Muscle layer of duodenum (tissue), 2 donors: ENCODE results near the gene LCP2.

Experiments used
- H3K27ac ChIP-seq: one replicate; pipeline ENCODE4 v1.7.0; 2013; ENCODE audit warnings: mild to moderate bottlenecking, low read length
- H3K27me3 ChIP-seq: one replicate; pipeline ENCODE4 v1.7.0; 2013; ENCODE audit warnings: low read depth, mild to moderate bottlenecking, control low read depth, low read length
- H3K36me3 ChIP-seq, 2 donors: one replicate each; pipeline ENCODE4 v1.7.0; 2013; ENCODE audit warnings: low read length in 2 of 2, control low read depth in 1 of 2, mild to moderate bottlenecking in 1 of 2; ENCODE audit not compliant: insufficient read depth in 2 of 2, control insufficient read depth in 1 of 2
- H3K4me1 ChIP-seq, 2 donors: one replicate each; pipeline ENCODE4 v1.7.0; 2013; ENCODE audit warnings: low read length in 2 of 2, mild to moderate bottlenecking in 2 of 2, control low read depth in 1 of 2, moderate library complexity in 1 of 2; ENCODE audit not compliant: insufficient read depth in 2 of 2, control insufficient read depth in 1 of 2
- H3K4me3 ChIP-seq, 2 donors: one replicate each; pipeline ENCODE4 v1.7.0; 2013; ENCODE audit warnings: low read length in 2 of 2, low read depth in 1 of 2, mild to moderate bottlenecking in 1 of 2
- H3K9me3 ChIP-seq, 2 donors: one replicate each; pipeline ENCODE4 v1.7.0; 2013; ENCODE audit warnings: low read length in 2 of 2, control low read depth in 1 of 2, mild to moderate bottlenecking in 1 of 2; ENCODE audit not compliant: control insufficient read depth in 1 of 2
- donor health status: healthy.

The LCP2 gene

DNA sequence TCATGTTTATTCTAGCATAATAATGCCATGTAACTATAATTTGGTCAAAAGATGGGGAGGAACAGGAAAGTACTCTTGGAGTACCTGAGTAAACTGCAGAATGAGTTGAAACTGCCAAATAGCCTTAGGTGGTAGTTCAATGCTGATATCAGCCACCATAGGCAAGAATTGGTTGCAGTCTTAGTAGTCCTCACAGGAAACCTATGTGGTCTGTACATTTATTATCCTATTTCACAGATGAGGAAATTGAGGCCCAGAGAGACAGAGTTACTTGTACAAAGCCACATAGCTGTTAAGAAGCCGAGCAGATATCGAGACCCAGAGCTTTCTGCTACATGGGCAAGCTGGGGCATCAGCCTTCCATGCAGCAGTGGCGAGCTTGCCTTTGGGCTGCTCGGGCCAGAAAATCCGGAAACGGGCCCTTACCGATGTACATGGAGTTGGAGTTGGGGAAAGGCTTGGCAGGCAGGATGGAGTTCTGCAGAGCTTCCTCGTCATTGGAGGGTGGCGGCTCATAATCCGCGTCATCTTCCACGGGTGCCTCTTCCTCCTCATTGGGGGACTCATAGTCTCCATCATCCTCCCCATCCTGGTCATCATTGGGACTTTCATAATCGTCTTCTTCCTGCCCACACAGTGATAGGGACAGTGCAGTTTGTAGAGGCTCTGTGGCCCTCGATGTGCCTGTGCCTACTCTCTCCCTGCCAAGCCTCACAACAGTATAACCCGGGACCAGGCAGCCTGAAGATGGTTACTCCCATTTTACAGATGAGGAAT, 27.1 kb downstream of the LCP2 start:
- Histone ChIP-seq H3K27me3 (no peaks in the 10 kb centered on the region), H3K4me3 (no peak overlapping the region), H3K9me3 (no peaks in the 10 kb centered on the region), H3K4me1 (peaks cover 8 to 13% of the 10 kb centered on the region in 2 donors), H3K27ac (no peak overlapping the region), H3K36me3 (peaks cover 0 to 4% of the 10 kb centered on the region in 2 donors)

GRCh38 chr5:170269579-170269978, 28.0 kb downstream of the LCP2 start:
- H3K4me1 ChIP-seq, result peaks cover 8 to 13% of the 10 kb centered on the region in 2 donors
- peak overlapping the region; percentile 60 for H3K27ac ChIP-seq
- H3K9me3 ChIP-seq, result no peaks in the 10 kb centered on the region
- H3K4me3 ChIP-seq, result no peak overlapping the region
- H3K36me3 ChIP-seq, result no peaks in the 10 kb centered on the region
- no peaks in the 10 kb centered on the region for H3K27me3 ChIP-seq

DNA sequence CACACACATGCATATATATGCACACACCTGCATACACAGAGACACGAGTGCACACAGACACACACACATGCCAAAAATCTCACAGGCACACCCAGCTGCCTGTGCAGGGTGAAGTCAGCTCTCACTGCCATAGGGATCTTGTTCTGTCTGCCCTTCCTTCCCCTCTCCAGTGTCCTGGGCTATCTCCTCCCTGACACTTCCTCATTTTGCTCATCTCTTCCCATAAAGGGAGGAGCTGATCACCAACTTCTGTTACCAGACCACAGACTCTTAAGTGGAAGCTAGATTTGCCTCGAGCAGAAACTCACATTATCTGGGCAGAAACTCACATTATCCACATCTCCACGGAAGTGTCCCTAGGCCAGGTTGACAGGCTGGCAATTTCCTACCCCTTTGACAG, 28.7 kb downstream of the LCP2 start:
- Histone ChIP-seq H3K9me3 (no peaks in the 10 kb centered on the region), H3K4me1 (peaks cover 8 to 13% of the 10 kb centered on the region in 2 donors), H3K27me3 (no peaks in the 10 kb centered on the region), H3K27ac (peak overlapping the region; percentile 60), H3K36me3 (no peaks in the 10 kb centered on the region), H3K4me3 (no peak overlapping the region)

DNA sequence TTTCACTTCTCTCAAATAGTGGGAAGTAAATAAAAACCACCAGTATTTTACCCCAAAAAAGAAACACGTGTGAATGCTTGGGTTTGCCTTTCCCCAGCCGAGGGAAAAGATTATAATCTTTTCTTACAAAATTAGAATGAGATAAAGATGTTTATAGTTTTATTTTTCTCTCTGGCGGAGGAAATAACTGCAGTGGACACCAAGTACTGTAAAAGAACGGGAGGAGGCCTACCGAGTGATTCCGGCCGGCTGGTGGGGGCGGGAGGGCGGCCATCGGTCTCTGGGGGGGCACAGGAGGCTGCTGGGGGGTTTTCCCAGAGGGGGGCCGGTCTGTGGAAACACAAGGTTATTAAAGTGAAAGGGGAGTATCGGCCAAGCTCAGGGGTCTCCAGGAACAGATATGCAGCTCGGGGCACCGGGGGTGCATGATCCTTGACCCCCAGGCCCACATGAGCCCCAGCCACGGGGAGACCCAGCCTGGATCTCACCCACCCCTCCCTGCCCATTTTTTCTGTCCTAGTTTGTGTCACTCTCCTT, 29.4 kb downstream of the LCP2 start:
- H3K27me3 ChIP-seq, result no peaks in the 10 kb centered on the region
- H3K4me1 ChIP-seq, result peaks cover 8 to 13% of the 10 kb centered on the region in 2 donors
- H3K27ac ChIP-seq, result no peak overlapping the region
- H3K4me3 ChIP-seq, result peak overlapping the region in 1 of 2 donors; percentile 32
- H3K9me3 ChIP-seq, result no peaks in the 10 kb centered on the region
- no peaks in the 10 kb centered on the region for H3K36me3 ChIP-seq

- Histone ChIP-seq H3K27ac (no peak overlapping the region), H3K4me1 (peaks cover 8 to 13% of the 10 kb centered on the region in 2 donors), H3K4me3 (peak overlapping the region in 1 of 2 donors; percentile 32)
Observed at GRCh38 chr5:170267431-170268152, 30.0 kb downstream of the LCP2 start.

DNA sequence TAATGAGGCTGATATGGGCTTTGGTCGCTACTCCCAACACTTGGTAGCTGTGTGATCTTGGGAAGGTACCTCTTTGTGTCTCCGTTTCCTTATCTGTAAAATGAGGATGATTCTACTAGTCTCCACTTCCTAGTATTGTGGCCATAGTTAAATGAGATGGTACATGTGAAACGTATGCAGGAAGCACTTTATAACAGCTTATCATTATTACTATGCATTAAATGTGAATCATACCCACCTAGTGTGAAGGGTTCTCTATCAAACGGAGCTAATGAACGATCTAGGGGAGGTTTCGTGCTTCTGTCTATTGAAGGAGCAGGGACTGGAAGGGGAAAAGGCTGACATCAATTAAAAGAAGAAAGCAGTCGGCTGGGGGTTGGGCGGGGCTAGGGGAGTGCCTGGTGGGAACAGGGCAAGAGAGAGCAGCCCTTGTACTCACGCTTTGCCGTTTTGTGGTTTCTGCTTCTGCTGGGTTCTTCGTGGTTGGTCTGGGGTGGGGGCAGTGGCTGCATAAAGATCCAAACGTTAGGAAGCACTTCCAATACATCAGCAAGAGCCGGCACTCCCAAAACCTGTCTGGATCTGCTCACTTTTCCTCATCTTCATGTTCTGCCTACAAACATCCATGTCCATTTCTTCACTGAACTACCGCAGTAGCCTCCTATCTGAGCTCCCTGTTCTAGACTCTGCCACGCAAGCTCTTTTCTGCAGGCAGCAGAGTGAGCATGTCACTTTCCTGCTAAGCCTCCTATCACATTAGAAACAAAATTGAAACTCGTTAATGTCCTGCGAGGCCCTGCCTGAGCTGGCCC, 30.8 kb downstream of the LCP2 start:
- no peaks in the 10 kb centered on the region for H3K27me3 ChIP-seq
- H3K4me1 ChIP-seq, result peaks cover 8 to 13% of the 10 kb centered on the region in 2 donors
- H3K4me3 ChIP-seq, result no peak overlapping the region
- peak overlapping the region; percentile 15 for H3K27ac ChIP-seq
- peaks cover 0 to 6% of the 10 kb centered on the region in 2 donors for H3K36me3 ChIP-seq
- H3K9me3 ChIP-seq, result no peaks in the 10 kb centered on the region

More at GRCh38 chr5:170267431-170268152, 30.0 kb downstream of the LCP2 start:
- peaks cover 0 to 2% of the 10 kb centered on the region in 2 donors for H3K36me3 ChIP-seq
- H3K27me3 ChIP-seq, result no peaks in the 10 kb centered on the region
- H3K9me3 ChIP-seq, result no peaks in the 10 kb centered on the region

DNA sequence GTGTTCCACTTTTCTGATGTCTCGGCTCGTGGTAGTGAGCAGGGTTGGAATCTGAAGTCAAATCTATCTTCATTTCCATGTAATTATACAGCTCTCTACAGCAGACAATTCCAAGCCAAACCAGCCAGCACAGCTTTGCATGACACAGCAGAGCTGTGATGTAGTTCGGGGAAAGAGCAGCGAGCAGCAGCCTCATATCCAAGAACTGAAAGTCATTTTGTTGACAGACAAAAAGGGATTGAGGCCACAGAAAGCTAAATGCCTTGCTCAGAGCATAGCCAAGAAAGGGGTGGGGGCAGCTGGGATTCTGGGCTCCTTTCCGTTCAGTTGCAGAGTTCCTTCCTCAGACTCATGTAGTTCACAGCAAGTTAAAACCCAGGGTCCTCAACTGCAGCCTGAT, 32.1 kb downstream of the LCP2 start:
- Histone ChIP-seq H3K36me3 (peaks cover 0 to 6% of the 10 kb centered on the region in 2 donors), H3K27ac (peak overlapping the region; percentile 15)

GRCh38 chr5:170263906-170264305, 33.7 kb downstream of the LCP2 start:
- peaks cover 0 to 21% of the 10 kb centered on the region in 2 donors for H3K36me3 ChIP-seq
- H3K9me3 ChIP-seq, result no peaks in the 10 kb centered on the region
- no peak overlapping the region for H3K4me3 ChIP-seq
- H3K4me1 ChIP-seq, result peaks cover 6 to 13% of the 10 kb centered on the region in 2 donors
- H3K27me3 ChIP-seq, result no peaks in the 10 kb centered on the region
- H3K27ac ChIP-seq, result no peak overlapping the region

More for the DNA sequence above, 32.1 kb downstream of the LCP2 start:
- no peak overlapping the region for H3K4me3 ChIP-seq
- peaks cover 8 to 13% of the 10 kb centered on the region in 2 donors for H3K4me1 ChIP-seq
- H3K9me3 ChIP-seq, result no peaks in the 10 kb centered on the region
- H3K27me3 ChIP-seq, result no peaks in the 10 kb centered on the region

- no peaks in the 10 kb centered on the region for H3K4me1 ChIP-seq
- H3K27me3 ChIP-seq, result no peaks in the 10 kb centered on the region
- no peak overlapping the region for H3K4me3 ChIP-seq
- H3K27ac ChIP-seq, result no peak overlapping the region
- H3K36me3 ChIP-seq, result peaks cover 0 to 21% of the 10 kb centered on the region in 2 donors
- H3K9me3 ChIP-seq, result no peaks in the 10 kb centered on the region
Observed at GRCh38 chr5:170262061-170263045, 35.2 kb downstream of the LCP2 start.

- Histone ChIP-seq H3K4me1 (no peaks in the 10 kb centered on the region), H3K9me3 (no peaks in the 10 kb centered on the region), H3K4me3 (no peak overlapping the region), H3K27ac (no peak overlapping the region), H3K27me3 (no peaks in the 10 kb centered on the region), H3K36me3 (peaks cover 0 to 22% of the 10 kb centered on the region in 2 donors)
Observed at GRCh38 chr5:170261528-170262043, 36.0 kb downstream of the LCP2 start.
